GOT3 (cell line): ENCODE measurements around the gene SYTL2.

Source experiments
- DNase-seq: peaks from one replicate; lab custom pipeline; 2025; ENCODE audit warnings: mixed read lengths; lab: John Stamatoyannopoulos, UW

The SYTL2 gene

DNA sequence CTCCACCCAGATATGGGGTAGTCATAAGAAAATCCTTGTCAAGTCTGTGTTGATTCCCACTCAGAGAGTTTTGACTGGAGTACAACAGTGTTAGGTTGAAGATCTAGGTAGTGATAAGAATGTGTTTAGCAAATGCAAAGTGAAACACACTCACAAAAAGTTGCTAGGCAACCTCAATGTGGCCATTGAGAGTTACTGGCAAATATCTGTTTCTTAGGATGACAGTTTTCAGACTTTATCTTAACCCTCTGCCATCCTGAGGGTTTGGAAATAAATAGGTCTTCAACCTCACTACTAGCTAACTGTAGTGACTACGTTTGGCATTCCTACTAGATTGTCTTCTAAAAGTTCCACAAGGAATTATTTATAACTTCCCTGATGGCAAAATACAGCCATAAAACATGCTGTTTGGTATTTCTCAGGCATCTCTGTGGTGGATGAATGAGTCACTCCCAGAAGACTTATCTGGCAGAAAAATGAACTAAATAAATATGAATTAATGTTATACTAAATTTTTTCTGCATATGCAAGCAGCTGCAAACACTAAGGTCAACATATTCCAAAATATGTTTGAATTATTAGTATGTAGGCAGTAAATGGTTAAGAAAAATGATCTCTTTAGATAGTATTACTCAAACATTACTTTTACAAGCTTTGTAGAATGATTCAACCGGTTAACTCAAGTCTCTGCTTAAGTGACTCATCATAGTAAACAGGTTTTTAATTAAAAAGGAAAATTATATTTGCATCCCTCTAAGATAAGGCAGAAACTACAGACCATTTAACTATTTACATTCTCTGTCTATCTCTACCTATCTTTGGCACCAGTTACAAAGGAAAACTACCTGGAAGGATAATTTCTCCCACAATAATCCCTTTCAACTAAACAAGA lies 17.1 kb upstream of the SYTL2 start:
- DNase-seq, result no peak

DNA sequence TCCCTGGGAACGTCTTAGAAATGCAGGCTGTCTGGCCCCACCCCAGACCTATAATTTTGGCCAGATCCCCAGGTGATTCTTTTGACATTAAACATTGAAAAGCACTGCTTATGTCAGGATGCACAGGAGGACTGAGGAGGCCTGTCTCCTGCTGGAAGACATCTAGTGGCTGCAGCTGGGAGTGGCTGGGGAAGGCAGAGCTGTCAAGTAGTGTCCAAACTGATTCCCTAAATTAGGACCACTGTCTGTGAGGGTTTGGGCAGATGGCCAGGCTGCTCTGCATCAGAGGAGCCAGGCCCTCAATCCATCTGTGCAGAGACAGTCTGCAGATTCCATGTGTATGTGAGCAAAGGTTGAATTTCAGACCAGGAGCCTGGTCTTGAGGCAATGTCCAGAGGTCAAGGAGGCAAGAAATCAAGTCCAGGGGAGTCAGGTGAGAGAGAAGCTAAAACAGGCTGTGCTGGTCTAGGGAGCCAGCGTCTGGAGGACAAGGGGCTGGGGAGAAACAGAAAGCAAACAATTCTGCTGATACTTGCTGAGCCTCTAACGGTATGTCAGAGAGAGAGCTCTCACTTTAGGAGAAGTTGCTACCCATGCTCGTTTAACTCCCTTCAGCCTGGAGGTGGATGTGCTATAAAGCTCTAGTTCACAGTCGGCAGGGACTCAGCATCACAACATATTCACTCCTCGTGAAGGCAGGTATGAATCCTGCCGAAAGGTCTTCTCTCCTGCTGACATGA lies 15.3 kb upstream of the SYTL2 start:
- no peak for DNase-seq

- DNase-seq, result no peak
Measured at GRCh38 chr11:85825616-85826015, 14.7 kb upstream of the SYTL2 start.

DNA sequence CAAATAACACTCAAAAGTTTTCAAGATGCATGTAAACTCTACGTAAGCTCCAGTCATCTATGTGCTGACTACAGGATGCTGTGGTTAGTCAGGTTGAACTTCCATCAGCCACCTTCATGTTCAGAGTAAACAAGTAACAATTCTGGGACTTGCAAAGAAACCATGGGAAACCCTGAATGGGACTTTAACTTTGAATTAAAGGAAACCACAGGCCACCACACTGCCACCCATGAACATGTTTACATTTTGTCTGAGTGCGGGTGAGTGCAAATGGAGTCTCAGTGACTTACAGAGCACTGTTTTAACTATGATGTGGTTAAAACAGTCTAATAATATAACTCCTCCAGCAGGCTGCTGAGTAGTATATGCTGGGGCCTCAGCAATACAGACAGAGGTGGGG lies 12.9 kb upstream of the SYTL2 start:
- no peak for DNase-seq

GRCh38 chr11:85822814-85823213 lies 11.9 kb upstream of the SYTL2 start:
- no peak for DNase-seq

DNA sequence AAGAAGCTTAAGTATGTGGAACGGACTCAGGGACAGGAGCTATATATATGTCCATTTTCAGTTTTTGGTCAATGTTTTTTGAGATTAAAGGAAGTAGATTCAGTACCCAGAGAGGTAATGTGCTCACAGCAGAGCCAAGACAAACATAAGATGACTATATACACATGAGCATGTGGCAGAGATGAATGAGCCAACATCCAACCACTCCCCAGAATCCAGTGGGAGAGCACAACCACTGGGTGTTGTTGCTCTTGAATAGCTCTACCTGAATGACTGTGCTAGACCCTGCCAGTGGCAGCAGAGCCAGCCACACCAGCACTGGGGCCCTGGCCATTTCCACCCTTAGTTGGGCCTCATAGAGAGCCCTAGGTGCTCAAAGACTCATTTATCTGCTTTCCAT lies 10.7 kb upstream of the SYTL2 start:
- no peak for DNase-seq

DNA sequence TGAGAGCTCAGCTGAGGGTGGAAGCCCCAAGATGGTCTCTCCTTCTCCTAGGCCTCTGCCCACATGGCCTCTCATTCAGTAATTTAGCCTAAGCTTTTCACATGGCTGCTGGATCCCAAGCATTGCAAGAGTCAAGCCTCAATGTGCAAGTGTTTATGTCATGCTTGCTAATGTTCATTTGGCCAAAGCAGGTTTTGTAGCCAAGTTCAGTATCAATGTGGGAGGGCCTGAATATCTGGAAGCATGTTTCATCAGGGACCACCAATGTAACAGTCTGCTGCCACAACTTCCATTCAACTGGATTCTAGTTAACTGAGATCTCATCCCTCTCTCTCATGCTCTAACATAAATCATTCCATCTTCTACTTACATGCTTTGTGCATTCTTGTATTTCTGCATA lies 8.5 kb upstream of the SYTL2 start:
- no peak for DNase-seq

DNA sequence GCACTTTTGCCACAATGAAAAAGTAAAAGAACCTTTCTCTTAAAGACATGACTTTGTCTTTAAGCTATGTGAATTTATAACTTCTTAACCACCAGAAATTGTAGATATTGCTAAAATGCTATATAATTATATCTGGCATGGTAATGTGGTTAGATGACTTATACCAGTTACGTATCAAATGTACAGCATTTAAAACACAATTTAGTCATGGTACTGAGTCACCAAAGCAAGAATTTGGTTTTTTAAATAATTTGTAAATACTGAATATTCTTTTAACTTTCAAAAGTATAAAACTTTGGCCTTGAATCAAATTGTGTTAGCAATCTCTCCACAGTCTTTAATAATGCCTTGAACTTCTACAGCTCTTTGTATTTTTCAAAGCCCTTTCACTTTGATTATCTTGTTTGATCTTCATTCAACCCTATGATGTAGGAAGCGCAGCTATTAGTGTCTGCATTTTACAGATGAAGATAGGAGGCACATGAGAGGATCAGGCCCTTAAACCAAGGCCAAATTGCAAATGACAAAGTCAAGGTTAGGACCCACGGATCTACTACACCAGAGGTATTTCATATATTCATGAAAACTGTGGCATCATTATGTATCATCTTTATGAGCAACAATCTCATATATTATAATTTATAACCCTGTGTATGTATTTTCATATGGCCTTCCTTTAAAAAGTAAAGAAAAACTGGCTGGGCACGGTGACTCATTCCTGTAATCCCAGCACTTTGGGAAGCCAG lies 4.4 kb upstream of the SYTL2 start:
- DNase-seq, result no peak

GRCh38 chr11:85813721-85814120 lies 2.8 kb upstream of the SYTL2 start:
- DNase-seq, result no peak

GRCh38 chr11:85811624-85812023 lies 683 bp upstream of the SYTL2 start:
- no peak for DNase-seq

- no peak for DNase-seq
Measured at GRCh38 chr11:85810521-85810870, 445 bp downstream of the SYTL2 start.

GRCh38 chr11:85809863-85810262 lies 1.1 kb downstream of the SYTL2 start:
- DNase-seq, result no peak

GRCh38 chr11:85809191-85809590 lies 1.8 kb downstream of the SYTL2 start:
- no peak for DNase-seq

DNA sequence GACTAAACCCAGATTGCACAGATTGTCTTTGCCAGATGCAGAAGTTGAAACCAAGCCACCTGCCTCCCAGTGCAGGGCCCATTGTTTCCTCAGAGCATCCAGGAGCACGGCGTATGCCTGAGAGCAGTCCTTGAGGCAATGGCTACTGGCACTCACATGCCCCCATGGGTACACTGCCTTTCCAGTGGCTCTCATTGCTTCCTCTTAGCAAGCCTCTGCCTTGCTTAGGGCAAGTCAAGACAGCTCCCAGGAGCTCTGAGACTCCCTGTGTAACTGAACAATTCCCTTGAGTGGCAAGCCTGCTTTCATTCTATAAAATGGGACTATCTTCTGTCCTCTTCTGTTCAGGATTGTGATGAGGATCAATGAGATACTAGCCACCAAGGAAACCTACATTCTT lies 4.1 kb downstream of the SYTL2 start:
- DNase-seq, result no peak

GRCh38 chr11:85806016-85806415 lies 4.9 kb downstream of the SYTL2 start:
- DNase-seq, result no peak

GRCh38 chr11:85805387-85805786 lies 5.6 kb downstream of the SYTL2 start:
- peak; percentile 7 for DNase-seq

DNA sequence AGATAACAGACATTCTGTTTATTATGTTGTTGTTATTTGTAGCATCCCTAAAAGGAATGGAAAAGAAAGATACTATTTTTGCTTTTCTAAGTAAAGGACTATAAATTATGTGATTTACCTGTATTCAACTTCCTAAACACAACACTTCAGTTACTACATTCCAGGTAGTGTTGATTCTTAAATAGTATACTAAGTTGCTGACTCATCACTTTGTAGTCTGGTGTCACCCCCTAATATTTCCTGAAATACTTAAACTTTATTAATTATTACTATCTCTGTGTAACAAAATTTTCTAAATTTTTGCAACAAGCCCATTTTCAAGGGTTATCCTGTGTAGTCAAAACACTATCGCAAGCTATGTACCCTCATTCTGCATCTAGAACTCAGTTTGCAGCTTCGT lies 7.0 kb downstream of the SYTL2 start:
- no peak for DNase-seq

GRCh38 chr11:85803303-85803702 lies 7.6 kb downstream of the SYTL2 start:
- no peak for DNase-seq

- DNase-seq, result no peak
Measured at GRCh38 chr11:85801527-85801926, 9.4 kb downstream of the SYTL2 start.

- DNase-seq, result no peak
Measured at GRCh38 chr11:85800595-85801342, 10.2 kb downstream of the SYTL2 start.

DNA sequence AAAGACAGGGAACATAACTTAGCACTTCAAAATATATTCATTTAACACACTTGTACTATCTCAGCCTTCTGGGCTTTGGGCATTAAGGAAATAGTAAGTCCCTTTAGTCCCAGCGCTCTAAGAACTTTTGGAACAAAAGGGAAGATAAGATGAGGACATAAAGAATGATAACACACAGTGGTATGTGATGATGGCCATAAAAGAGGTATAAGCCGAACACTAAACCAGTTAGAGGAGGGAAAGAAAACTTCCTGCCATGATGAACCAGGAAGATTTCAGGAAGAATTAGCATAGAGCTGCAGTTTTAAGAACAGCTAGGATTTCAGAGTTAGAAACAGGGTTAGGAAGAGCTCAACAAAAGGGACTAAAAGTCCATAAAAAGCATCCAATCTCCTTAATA lies 11.8 kb downstream of the SYTL2 start:
- DNase-seq, result no peak

DNA sequence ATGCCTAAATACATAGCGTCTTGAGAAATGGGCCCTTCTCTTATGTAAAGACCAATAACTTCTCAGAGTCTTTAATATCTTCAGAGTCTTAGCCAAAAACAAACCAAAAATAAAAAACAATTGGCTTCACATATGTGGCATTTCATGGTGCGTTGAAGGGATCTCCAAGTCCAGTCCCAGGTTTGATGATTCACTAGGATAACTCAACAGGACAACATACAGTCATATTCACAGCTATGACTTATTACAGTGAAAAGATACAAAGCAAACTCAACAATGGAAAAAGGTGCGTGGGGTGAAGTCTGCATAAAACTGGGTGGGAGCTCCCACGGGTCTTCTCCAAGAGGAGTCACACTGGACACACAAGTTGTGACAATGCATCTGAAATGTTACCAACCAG lies 12.6 kb downstream of the SYTL2 start:
- no peak for DNase-seq
